ENCODE measurements around the gene RNF148.
"Not testable (repeated sequence)": the region's sequence is repeated elsewhere in the genome, so short reads cannot be mapped to it uniquely, and the experiment has no call there.

The RNF148 gene

GRCh38 chr7:122709930-122710646, 7.4 kb upstream of the RNF148 start:
- Mint-ChIP-seq H3K4me3 (no peak overlapping the region), H3K27ac (no peak overlapping the region), H3K9me3 (ENCODE audit: low read depth) (peaks cover 13% of the 10 kb centered on the region), H3K36me3 (no peaks in the 10 kb centered on the region), H3K27me3 (no peaks in the 10 kb centered on the region), H3K4me1 (ENCODE audit: low read depth) (no peaks in the 10 kb centered on the region)

GRCh38 chr7:122706836-122707235, 4.1 kb upstream of the RNF148 start:
- Mint-ChIP-seq H3K4me3 (no peak overlapping the region), H3K4me1 (ENCODE audit: low read depth) (no peaks in the 10 kb centered on the region), H3K36me3 (no peaks in the 10 kb centered on the region), H3K9me3 (ENCODE audit: low read depth) (peaks cover 16% of the 10 kb centered on the region), H3K27me3 (no peaks in the 10 kb centered on the region), H3K27ac (no peak overlapping the region)

- peaks cover 8% of the 10 kb centered on the region for H3K9me3 Mint-ChIP-seq (ENCODE audit: low read depth)
- H3K4me3 Mint-ChIP-seq: no peak within 1 kb of the TSS
- no peaks in the 10 kb centered on the region for H3K27me3 Mint-ChIP-seq
- no peak within 1 kb of the TSS for H3K27ac Mint-ChIP-seq
- H3K4me1 Mint-ChIP-seq (ENCODE audit: low read depth): no peaks in the 10 kb centered on the region
- H3K36me3 Mint-ChIP-seq: no peaks in the 10 kb centered on the region
Observed at GRCh38 chr7:122699017-122699416, 3.7 kb downstream of the RNF148 start, which contains the start of gene RNF133. Gene RNF133, minus strand, starts transcription at chr7:122699117. Its CDS starts 199 bp downstream, at chr7:122698918.

GRCh38 chr7:122695816-122696215, 6.9 kb downstream of the RNF148 start:
- Mint-ChIP-seq H3K4me3 (no peak overlapping the region), H3K27ac (no peak overlapping the region), H3K9me3 (ENCODE audit: low read depth) (no peaks in the 10 kb centered on the region), H3K27me3 (no peaks in the 10 kb centered on the region), H3K36me3 (no peaks in the 10 kb centered on the region), H3K4me1 (ENCODE audit: low read depth) (no peaks in the 10 kb centered on the region)

- Mint-ChIP-seq H3K4me3 (no peak overlapping the region), H3K4me1 (ENCODE audit: low read depth) (no peaks in the 10 kb centered on the region), H3K9me3 (ENCODE audit: low read depth) (no peaks in the 10 kb centered on the region), H3K36me3 (no peaks in the 10 kb centered on the region), H3K27ac (no peak overlapping the region), H3K27me3 (no peaks in the 10 kb centered on the region)
Observed at GRCh38 chr7:122694697-122695096, 8.0 kb downstream of the RNF148 start.

GRCh38 chr7:122692769-122693309, 9.9 kb downstream of the RNF148 start:
- H3K27ac Mint-ChIP-seq: no peak overlapping the region
- no peaks in the 10 kb centered on the region for H3K27me3 Mint-ChIP-seq
- H3K36me3 Mint-ChIP-seq: no peaks in the 10 kb centered on the region
- H3K9me3 Mint-ChIP-seq (ENCODE audit: low read depth): no peaks in the 10 kb centered on the region
- no peak overlapping the region for H3K4me3 Mint-ChIP-seq
- H3K4me1 Mint-ChIP-seq (ENCODE audit: low read depth): no peaks in the 10 kb centered on the region

GRCh38 chr7:122691569-122692235, 11.0 kb downstream of the RNF148 start:
- H3K27me3 Mint-ChIP-seq: no peaks in the 10 kb centered on the region
- no peaks in the 10 kb centered on the region for H3K4me1 Mint-ChIP-seq (ENCODE audit: low read depth)
- H3K36me3 Mint-ChIP-seq: no peaks in the 10 kb centered on the region
- H3K27ac Mint-ChIP-seq: no peak overlapping the region
- no peak overlapping the region for H3K4me3 Mint-ChIP-seq
- H3K9me3 Mint-ChIP-seq (ENCODE audit: low read depth): no peaks in the 10 kb centered on the region

- no peaks in the 10 kb centered on the region for H3K4me1 Mint-ChIP-seq (ENCODE audit: low read depth)
- H3K27me3 Mint-ChIP-seq: no peaks in the 10 kb centered on the region
- no peaks in the 10 kb centered on the region for H3K36me3 Mint-ChIP-seq
- H3K9me3 Mint-ChIP-seq (ENCODE audit: low read depth): no peaks in the 10 kb centered on the region
- no peak overlapping the region for H3K4me3 Mint-ChIP-seq
- H3K27ac Mint-ChIP-seq: no peak overlapping the region
Observed at GRCh38 chr7:122689346-122690109, 13.2 kb downstream of the RNF148 start.

- no peak overlapping the region for H3K27ac Mint-ChIP-seq
- no peaks in the 10 kb centered on the region for H3K27me3 Mint-ChIP-seq
- no peak overlapping the region for H3K4me3 Mint-ChIP-seq
- no peaks in the 10 kb centered on the region for H3K9me3 Mint-ChIP-seq (ENCODE audit: low read depth)
- H3K4me1 Mint-ChIP-seq (ENCODE audit: low read depth): no peaks in the 10 kb centered on the region
- no peaks in the 10 kb centered on the region for H3K36me3 Mint-ChIP-seq
Observed at GRCh38 chr7:122688400-122688998, 14.2 kb downstream of the RNF148 start.

GRCh38 chr7:122686360-122686878, 16.3 kb downstream of the RNF148 start:
- no peaks in the 10 kb centered on the region for H3K36me3 Mint-ChIP-seq
- H3K4me3 Mint-ChIP-seq: no peak overlapping the region
- no peaks in the 10 kb centered on the region for H3K27me3 Mint-ChIP-seq
- H3K4me1 Mint-ChIP-seq (ENCODE audit: low read depth): no peaks in the 10 kb centered on the region
- no peak overlapping the region for H3K27ac Mint-ChIP-seq
- H3K9me3 Mint-ChIP-seq (ENCODE audit: low read depth): no peaks in the 10 kb centered on the region

GRCh38 chr7:122684504-122684903, 18.2 kb downstream of the RNF148 start:
- Mint-ChIP-seq H3K4me1 (ENCODE audit: low read depth) (no peaks in the 10 kb centered on the region), H3K27me3 (no peaks in the 10 kb centered on the region), H3K4me3 (no peak overlapping the region), H3K27ac (no peak overlapping the region), H3K36me3 (no peaks in the 10 kb centered on the region), H3K9me3 (ENCODE audit: low read depth) (peaks cover under 1% of the 10 kb centered on the region)

- H3K36me3 Mint-ChIP-seq: no peaks in the 10 kb centered on the region
- H3K4me3 Mint-ChIP-seq: no peak overlapping the region
- H3K27ac Mint-ChIP-seq: no peak overlapping the region
- H3K4me1 Mint-ChIP-seq (ENCODE audit: low read depth): no peaks in the 10 kb centered on the region
- no peaks in the 10 kb centered on the region for H3K27me3 Mint-ChIP-seq
- peaks cover 3% of the 10 kb centered on the region for H3K9me3 Mint-ChIP-seq (ENCODE audit: low read depth)
Observed at GRCh38 chr7:122682815-122683550, 19.7 kb downstream of the RNF148 start.

- not testable (repeated sequence) for H3K4me3 Mint-ChIP-seq; H3K4me1 Mint-ChIP-seq (ENCODE audit: low read depth); H3K27me3 Mint-ChIP-seq; H3K9me3 Mint-ChIP-seq (ENCODE audit: low read depth); H3K36me3 Mint-ChIP-seq; H3K27ac Mint-ChIP-seq
Observed at GRCh38 chr7:122681186-122681585, 21.5 kb downstream of the RNF148 start.

GRCh38 chr7:122679813-122680212, 22.9 kb downstream of the RNF148 start:
- Mint-ChIP-seq H3K27ac (no peak overlapping the region), H3K9me3 (ENCODE audit: low read depth) (peaks cover 3% of the 10 kb centered on the region), H3K36me3 (no peaks in the 10 kb centered on the region), H3K27me3 (no peaks in the 10 kb centered on the region), H3K4me3 (no peak overlapping the region), H3K4me1 (ENCODE audit: low read depth) (no peaks in the 10 kb centered on the region)

Data from activated naive CD8-positive, alpha-beta T cell (primary cell).